Epithelial cell of esophagus (primary cell): Measurements from ENCODE around the gene EMP2.

Experiments used
- DNase-seq: peaks from one replicate; pipeline ENCODE4 v3.0.0; 2010; ENCODE audit warnings: low read depth
- H3K4me3 ChIP-seq: 2 replicates; pipeline ENCODE4 v1.5.1; 2011; ENCODE audit warnings: mild to moderate bottlenecking, low read length, control low read depth
- CTCF ChIP-seq: IDR thresholded peaks from 2 replicates; pipeline ENCODE4 v1.5.1; 2011; ENCODE audit warnings: low read depth, mild to moderate bottlenecking, low read length, control low read depth, inconsistent platforms; ENCODE audit not compliant: insufficient read depth; ENCODE audit errors: missing control alignments

EMP2 gene

GRCh38 chr16:10620120-10620519 lies 39.7 kb upstream of the EMP2 start:
- DNase-seq, result no peak
- no peak for TF ChIP-seq CTCF
- no peak overlapping the region for H3K4me3 ChIP-seq

- peak overlapping the region; percentile 30 for H3K4me3 ChIP-seq
- DNase-seq, result peak; percentile 52
- TF ChIP-seq CTCF, result no peak
These were observed 39.0 kb upstream of the EMP2 start for GRCh38 chr16:10619271-10619849.

- DNase-seq, result peak; percentile 33
- H3K4me3 ChIP-seq, result peak overlapping the region; percentile 30
- no peak for TF ChIP-seq CTCF
These were observed 38.4 kb upstream of the EMP2 start for GRCh38 chr16:10618710-10619209.

GRCh38 chr16:10617662-10618420 lies 37.4 kb upstream of the EMP2 start:
- peak; percentile 76 for DNase-seq
- no peak for TF ChIP-seq CTCF
- no peak overlapping the region for H3K4me3 ChIP-seq

GRCh38 chr16:10616756-10617640 lies 36.6 kb upstream of the EMP2 start:
- peak; percentile 25 for TF ChIP-seq CTCF
- peak; percentile 83 for DNase-seq
- no peak overlapping the region for H3K4me3 ChIP-seq

GRCh38 chr16:10616419-10616755 lies 36.0 kb upstream of the EMP2 start:
- no peak for DNase-seq
- TF ChIP-seq CTCF, result no peak
- H3K4me3 ChIP-seq, result no peak overlapping the region
